ENCODE results near the gene WFDC13.
"Not testable (repeated sequence)": the region's sequence is repeated elsewhere in the genome, so short reads cannot be mapped to it uniquely, and the experiment has no call there.

Gene WFDC13, protein sequence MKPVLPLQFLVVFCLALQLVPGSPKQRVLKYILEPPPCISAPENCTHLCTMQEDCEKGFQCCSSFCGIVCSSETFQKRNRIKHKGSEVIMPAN

DNA sequence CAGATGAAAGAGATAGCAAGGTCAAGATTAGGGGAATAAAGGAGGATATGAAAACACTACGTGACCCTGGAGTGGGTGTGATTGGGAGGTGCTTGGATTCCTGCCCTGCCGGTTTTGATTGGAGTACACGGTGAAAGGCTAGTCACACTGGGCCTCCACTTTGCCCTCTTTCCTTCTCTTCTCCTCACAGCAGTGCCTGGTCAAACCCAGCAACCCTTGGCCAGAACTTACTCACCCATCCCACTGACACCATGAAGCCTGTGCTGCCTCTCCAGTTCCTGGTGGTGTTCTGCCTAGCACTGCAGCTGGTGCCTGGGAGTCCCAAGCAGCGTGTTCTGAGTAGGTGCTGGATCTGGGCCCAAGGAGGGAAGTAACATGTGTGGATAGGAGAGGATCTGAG, at the start of gene WFDC13:
Gene WFDC13, plus strand, starts transcription at position 166 of the 400 bp plus-strand sequence. Its CDS starts 86 bp downstream, at position 252.
- DNase-seq (ENCODE audit: low read depth in 2 of 2): no peak

DNA sequence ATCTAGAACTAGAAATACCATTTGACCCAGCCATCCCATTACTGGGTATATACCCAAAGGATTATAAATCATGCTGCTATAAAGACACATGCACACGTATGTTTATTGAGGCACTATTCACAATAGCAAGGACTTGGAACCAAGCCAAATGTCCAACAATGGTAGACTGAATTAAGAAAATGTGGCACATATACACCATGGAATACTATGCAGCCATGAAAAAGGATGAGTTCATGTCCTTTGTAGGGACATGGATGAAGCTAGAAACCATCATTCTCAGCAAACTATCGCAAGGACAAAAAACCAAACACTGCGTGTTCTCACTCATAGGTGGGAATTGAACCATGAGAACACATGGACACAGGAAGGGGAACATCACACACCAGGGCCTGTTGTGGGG, 44.8 kb upstream of the WFDC13 start:
- DNase-seq (ENCODE audit: low read depth in 2 of 2): not testable (repeated sequence)

DNA sequence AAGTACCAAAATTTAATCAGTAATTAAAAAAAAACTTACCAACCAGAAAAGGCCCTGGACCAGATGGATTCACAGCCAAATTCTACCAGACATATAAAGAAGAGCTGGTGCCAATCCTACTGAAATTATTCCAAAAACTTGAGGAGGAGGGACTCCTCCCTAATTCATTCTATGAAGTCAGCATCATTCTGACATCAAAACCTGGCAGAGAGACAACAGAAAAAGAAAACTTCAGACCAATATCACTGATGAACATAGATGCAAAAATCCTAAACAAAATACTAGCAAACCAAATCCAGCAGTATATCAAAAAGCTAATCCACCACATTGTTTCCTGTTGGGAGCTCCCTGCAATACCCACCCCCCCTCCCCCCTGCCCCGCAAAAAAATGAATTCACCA, 31.7 kb upstream of the WFDC13 start, which contains the start of gene WFDC11:
Gene WFDC11, minus strand, starts transcription at position 101 of the 400 bp plus-strand sequence. CDS start 19,639 bp downstream, outside the sequence.
- DNase-seq (ENCODE audit: low read depth in 2 of 2): no peak

DNA sequence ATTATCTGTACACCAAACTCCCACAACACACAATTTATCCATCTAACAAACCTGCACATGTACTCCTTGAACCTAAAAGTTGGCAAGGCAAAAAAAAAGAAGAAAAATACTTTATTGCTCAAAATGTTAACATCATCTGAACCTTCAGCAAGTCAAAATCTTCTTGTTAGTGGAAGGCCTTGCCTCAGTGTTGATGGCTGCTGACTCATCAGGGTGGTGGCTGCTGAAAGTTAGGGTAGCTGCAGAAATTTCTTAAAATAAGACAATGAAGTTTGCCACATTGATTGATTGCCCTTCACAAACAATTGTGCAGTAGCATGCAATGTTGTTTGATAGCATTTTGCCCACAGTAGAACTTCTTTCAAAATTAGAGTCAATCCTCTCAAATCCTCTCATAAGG, 29.1 kb upstream of the WFDC13 start:
- DNase-seq (ENCODE audit: low read depth in 2 of 2): no peak

DNA sequence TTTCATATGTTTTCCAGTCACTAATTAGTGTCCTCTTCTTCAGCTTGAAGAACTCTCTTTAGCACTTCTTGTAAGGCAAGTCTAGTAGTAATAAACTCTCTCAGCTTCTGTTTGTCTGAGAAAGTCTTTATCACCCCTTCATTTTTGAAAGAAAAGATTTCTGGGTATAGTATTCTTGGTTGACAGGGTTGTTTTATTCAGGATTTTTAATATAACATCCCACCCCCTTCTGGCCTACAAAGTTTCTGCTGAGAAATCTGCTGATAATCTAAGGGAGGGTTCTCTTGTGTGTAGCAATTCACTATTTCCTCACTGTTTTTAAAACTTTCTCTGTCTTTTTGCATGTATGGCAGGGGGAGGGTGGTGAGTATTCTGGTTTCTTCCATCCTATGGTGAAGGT, 22.2 kb upstream of the WFDC13 start:
- DNase-seq (ENCODE audit: low read depth in 2 of 2): no peak

DNA sequence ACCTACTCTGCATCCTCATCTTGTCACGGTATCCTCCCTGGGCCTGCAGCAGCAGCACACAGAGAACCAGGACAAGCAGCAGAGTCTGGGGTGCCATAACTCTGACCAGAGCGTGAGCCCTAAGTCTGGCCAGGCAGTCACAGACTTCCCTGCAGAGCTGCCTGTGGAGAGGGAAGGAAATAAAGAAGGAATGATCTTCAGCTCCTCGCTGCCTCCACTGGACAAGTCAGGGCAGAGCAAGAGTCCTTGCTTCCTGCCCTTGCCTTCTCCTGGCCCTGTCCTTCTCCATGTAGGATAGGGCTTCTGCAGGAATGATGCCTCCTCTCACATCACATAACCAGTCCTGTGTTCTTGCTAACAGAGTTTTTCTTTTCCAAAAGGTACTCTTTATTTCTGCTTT, 15.9 kb upstream of the WFDC13 start:
- DNase-seq (ENCODE audit: low read depth in 2 of 2): no peak

DNA sequence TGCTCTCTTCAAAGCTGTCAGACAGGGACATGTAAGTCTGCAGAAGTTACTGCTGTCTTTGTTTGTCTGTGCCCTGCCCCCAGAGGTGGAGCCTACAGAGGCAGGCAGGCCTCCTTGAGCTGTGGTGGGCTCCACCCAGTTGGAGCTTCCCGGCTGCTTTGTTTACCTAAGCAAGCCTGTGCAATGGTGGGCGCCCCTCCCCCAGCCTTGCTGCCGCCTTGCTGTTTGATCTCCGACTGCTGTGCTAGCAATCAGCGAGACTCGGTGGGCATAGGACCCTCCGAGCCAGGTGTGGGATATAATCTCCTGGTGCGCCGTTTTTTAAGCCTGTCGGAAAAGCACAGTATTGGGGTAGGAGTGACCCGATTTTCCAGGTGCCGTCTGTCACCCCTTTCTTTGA, 8.5 kb upstream of the WFDC13 start:
- DNase-seq (ENCODE audit: low read depth in 2 of 2): not testable (repeated sequence)

DNA sequence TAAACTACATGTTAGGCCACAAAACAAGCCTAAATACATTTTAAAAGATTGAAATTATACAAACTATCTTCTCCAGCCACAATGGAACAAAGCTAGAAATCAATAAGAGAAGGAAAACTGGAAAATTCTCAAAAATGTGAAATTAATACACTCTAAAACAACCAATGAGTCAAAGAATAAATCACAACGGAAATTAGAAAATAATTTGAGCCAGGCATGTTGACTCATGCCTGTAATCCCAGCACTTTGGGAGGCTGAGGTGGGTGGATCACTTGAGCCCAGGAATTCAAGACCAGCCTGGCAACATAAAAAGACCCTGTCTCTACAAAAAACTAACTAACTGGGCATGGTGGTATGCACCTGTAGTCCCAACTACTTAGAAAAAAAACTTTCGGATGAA, 6.3 kb upstream of the WFDC13 start:
- DNase-seq (ENCODE audit: low read depth in 2 of 2): no peak

DNA sequence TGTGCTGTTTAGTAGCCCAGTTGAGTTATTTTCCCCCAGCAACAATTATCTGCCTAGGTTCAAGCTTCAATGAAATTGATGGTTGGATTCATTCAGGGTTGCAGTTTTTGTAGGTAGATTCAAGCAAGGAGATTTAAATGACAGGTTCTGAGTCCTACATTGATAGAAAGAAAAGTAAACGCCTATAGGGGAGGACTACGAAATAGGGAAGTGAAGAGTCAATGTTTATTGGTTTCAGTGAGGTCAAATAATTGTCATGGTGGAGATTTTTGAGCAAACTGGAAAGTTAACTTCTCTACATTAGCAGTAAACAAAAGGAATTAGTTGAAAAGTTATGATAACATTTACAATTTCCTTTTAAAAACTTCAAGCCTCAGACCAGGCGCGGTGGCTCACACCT, 734 bp upstream of the WFDC13 start:
- DNase-seq (ENCODE audit: low read depth in 2 of 2): no peak

DNA sequence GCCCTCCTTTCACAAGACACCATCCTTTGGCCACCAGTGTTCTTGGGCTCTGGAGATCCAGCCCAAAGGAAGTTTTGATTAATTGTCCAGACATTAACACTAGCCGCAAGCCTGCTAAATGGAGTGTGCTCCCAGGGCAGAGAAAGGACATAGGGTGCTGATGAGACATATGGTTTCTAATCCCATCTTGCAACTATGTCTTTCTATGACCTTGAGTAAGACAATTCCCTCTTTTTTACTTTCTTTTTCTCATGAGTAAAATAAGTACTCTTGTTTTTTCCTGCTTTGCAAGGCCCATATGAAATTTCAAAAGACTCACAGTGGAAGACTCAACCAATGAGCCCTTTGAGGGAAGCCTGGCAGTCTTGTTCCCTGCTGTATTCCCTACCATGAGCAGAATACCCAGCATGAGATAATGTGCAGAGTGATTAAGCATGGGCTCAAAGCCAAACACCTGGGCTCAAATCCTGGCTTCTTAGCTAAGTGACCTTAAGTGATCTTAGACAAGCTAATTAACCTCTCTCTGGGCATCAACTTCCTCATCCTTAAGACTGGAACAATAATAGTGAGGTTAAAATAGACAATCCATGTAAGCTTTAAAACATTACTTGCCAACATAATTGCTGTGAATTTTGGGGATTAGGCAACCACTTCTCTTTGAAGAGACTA, 3.3 kb downstream of the WFDC13 start, which contains the start of gene WFDC10B:
Gene WFDC10B, minus strand, starts transcription at position 51 of the 669 bp plus-strand sequence. CDS start 19,027 bp downstream, outside the sequence.
- no peak for DNase-seq (ENCODE audit: low read depth in 2 of 2)

DNA sequence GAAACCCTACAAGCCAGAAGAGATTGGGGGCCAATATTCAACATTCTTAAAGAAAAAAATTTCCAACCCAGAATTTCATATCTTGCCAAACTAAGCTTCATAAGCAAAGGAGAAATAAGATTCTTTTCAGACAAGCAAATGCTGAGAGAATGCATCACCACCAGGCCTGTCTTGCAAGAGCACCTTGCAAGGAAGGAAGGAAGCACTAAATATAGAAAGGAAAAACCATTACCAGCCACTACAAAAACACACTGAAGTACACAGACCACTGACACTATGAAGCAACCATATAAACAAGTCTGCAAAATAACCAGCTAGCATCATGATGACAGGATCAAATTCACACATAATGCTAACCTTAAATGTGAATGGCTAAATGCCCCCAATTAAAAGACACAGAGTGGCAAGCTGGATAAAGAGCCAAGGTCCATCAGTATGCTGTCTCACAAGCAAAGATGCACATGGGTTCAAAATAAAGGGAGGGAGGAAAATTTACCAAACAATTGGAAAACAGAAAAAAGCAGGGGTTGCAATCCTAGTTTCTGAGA, 14.4 kb downstream of the WFDC13 start:
- not testable (repeated sequence) for DNase-seq (ENCODE audit: low read depth in 2 of 2)

DNA sequence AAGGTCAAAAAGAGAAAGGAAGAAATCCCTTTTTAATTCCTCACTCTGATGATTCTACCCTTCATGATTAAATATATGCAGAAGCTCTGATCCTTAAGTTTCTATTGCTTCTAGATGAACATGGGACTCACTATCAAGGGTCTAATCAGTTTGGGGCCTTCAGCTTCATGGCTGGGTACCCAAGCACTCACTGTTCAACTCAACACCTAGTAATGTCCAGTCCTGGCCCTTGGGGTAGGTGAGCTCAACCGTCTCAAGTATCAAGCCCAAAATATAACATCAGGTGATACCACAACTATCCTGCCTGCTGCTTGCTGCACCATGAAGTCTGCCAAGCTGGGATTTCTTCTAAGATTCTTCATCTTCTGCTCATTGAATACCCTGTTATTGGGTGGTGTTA, 20.2 kb downstream of the WFDC13 start, which contains the start of gene SPINT4:
Gene SPINT4, plus strand, starts transcription at position 301 of the 400 bp plus-strand sequence. Its CDS starts 21 bp downstream, at position 322.
- no peak for DNase-seq (ENCODE audit: low read depth in 2 of 2)

DNA sequence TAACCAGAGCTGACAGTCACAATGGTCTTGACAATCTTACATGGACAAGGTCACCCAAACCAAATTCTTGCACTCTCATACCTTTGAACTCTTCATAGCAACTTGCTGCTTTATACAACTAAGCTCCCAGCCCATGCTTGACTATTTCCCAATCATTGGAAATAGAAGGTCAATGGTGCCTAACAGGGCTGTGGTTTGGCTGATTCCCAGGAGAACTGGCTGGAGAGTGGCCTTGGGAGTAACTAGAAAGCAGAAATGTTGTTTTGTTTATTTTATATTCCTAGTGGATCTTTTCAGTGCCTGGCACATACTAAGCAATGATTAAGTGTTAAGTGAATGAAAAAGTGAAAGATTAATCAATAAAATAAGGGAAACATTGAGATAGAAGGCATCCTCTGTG, 23.3 kb downstream of the WFDC13 start:
- no peak for DNase-seq (ENCODE audit: low read depth in 2 of 2)

DNA sequence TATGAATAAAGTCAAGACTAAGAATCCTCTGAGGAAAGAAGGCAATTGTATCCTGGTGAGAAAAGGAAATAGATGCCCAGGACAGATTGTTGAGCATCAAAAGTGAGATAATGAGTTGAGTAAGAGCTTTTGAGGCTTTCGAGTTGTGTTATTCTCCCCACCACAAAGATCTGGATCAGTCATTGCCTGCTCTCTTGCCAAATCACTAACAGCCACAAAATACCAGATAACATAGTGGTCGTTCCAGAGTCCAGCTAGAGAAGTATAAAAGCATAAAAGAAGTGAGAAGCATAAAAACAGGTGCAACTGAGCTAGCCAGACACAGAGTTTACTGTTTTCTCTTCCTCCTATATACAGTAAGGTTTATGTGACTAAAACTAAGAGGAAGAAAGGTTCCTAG, 25.2 kb downstream of the WFDC13 start:
- DNase-seq (ENCODE audit: low read depth in 2 of 2): no peak

DNA sequence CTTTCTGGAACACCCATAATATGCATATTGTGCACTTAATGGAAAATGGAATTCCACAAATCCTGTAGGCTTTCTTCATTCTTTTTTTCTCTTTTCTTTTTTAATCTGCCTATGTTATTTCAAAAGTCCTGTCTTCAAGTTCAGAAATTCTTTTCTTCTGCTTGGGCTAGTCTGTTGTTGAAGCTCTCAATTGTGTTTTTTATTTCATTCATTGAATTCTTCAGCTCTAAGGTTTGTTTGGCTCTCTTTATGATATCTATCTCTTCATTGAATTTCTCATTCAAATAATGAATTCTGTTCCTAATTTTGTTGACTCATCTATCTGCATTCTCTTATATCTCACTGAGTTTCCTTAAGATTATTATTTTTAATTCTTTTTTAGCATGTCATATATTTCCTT, 30.4 kb downstream of the WFDC13 start:
- DNase-seq (ENCODE audit: low read depth in 2 of 2): no peak

DNA sequence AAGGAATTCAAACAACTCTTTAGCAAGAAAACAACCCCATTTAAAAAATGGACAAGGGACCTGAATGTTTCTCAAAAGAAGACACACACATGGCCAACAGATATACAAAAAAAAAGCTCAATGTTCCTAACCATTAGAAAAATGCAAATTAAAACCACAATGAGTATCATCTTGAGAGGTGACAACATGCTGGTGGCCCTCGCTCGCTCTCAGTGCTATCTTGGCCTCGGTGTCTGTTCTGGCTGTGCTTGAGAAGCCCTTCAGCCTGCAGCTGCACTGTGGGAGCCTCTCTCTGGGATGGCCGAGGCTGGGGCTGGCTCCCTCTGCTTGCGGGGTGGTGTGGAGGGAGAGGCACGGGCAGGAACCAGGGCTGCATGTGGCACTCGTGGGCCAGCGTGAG, 33.7 kb downstream of the WFDC13 start:
- no peak for DNase-seq (ENCODE audit: low read depth in 2 of 2)

DNA sequence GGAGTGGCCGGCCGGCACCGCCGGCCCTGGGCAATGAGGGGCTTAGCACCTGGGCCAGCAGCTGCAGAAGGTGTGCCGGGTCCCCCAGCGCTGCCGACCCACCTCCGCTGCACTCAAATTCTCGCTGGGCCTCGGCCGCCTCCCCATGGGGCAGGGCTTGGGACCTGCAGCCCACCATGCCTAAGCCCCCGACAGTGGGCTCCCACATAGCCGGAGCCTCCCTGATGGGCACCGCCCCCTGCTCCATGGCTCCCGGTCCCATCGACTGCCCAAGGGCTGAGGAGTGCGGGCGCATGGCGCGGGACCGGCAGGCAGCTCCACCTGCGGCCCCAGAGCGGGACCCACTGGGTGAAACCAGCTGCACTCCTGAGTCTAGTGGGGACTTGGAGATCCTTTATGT, 34.1 kb downstream of the WFDC13 start:
- DNase-seq (ENCODE audit: low read depth in 2 of 2): no peak

DNA sequence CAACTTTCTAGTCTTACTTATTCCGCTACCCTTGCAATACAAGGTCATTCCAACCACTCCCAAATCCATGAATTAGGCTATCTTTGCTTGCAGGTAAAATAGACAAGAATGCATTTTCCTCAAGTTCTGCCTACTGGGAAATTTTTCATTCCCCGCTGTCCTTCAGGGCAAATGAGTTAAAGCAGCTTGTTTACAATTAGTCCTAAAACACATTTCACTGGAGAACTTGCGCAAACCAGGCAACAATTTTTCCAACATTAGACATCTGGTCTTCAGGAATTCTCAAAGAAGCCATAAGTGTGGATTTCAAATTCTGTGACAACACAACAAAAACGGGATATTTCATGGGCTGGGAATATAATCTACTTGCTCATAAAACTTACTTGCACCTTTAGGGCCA, 40.8 kb downstream of the WFDC13 start:
- no peak for DNase-seq (ENCODE audit: low read depth in 2 of 2)

DNA sequence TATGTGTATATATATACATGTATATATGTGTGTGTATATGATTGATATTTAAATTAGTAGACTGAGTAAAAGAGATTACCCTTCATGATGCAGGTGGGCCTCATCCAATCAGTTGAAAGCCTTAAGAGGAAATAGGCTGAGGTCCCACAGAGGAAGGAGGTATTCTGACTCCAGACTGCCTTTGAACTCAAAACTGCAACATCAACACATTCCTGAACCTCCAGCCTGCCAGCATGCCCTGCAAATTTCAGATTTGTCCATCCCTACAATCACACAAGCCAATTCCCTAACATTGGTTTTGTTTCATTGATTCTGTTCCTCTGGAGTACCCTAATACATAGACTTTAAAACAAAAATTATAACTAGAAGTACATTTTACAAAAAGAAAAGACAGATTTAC, 43.2 kb downstream of the WFDC13 start:
- DNase-seq (ENCODE audit: low read depth in 2 of 2): no peak

DNA sequence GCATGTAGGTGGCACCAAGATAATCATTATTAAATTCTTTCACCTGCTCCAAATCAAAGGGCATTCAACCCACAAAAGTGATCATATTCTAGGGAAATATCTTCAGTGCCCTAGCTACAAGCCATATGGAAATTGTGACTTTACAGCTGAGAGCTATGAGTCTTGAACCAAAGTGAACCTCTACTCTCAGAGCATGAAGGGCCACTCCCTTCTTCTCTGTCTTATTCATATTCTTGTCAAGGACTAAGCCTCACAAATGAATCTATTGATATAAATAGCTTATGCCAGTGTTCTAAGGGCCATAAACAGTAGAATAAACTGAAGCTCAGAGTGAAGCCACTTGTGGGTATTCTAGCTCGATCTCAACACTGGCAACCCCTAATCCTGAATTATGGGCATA, 49.9 kb downstream of the WFDC13 start:
- no peak for DNase-seq (ENCODE audit: low read depth in 2 of 2)

DNA sequence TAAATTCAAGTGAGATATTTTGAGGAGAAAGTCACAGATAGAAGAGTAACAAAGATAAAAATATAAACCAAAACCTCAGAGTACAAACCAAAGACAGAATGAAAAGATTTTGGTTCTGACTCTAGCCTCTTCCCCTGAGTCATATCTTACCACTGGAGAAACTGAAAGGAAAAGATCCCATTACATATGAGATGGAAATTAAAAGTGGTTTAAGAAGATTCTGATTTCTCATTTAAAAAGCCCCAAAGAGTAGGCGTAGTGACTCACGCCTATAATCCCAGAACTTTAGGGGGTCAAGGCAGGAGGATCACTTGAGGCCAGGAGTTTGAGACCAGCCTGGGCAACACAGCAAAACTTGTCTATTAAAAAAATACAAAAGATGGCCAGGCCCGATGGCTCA, 50.9 kb downstream of the WFDC13 start:
- DNase-seq (ENCODE audit: low read depth in 2 of 2): no peak

DNA sequence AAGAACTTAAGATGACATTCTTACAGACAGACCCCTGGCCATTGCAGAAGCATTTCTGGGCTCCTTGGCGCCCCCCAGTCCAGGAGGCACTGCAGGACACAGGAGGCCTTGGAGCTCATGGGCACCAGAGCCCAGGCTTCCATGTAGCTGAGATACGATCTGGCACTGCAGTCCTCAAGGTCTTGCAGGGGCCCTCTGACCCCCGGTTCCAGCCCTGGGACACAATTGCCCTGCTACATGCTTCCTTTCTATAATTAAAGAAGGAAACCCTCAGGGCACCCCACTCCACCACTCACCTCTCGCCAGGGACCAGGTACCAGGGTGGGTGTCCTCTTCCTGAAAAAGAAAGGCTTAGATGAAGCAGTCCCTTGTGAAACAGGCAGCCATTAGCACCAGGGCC, 56.3 kb downstream of the WFDC13 start:
- no peak for DNase-seq (ENCODE audit: low read depth in 2 of 2)
